SK-N-SH (cell line): ENCODE data around the gene PEPD. TPM values are rescaled to one million over a fixed set of nuclear protein-coding genes. Genes with fewer than 3 reads are reported as not detected.

Experiments used
- CTCF ChIA-PET: fragments of 300-600, 350-600 bp; formaldehyde crosslinking; extraction: SDS; loops from one replicate; lab custom pipeline; 2021; lab: Yijun Ruan, JAX
- POLR2A ChIA-PET: fragments of 350-600 bp; sonication (Branson Sonifier 250); formaldehyde crosslinking; extraction: SDS; loops from one replicate; lab custom pipeline; 2020; ENCODE audit warnings: antibody characterized with exemption, inconsistent platforms; lab: Yijun Ruan, JAX
- DNase-seq: peaks from one replicate; pipeline ENCODE4 v3.0.0; 2012
- H2AFZ ChIP-seq: fragments of 200-600 bp; sonication (generic); 2 replicates; pipeline ENCODE4 v1.8.1; 2016; ENCODE audit warnings: antibody characterized with exemption, mild to moderate bottlenecking, low read depth
- H3F3A ChIP-seq: fragments of 200-600 bp; sonication (generic); replicated peaks from 2 replicates; pipeline ENCODE3; 2016; ENCODE audit warnings: antibody characterized with exemption, mild to moderate bottlenecking; ENCODE audit not compliant: insufficient read depth
- H3K27ac ChIP-seq, 2 experiments: fragments of 200-500 bp in 1 of 2; fragments of 200-600 bp in 1 of 2; sonication (Bioruptor generic) in 1 of 2; sonication (generic), shearing (Covaris generic) in 1 of 2; 2 replicates each; pipeline versions ENCODE4 v1.5.1 to v1.6.1; 2014 to 2016; ENCODE audit warnings: low read depth in 2 of 2, inconsistent platforms in 1 of 2, low read length in 1 of 2, mild to moderate bottlenecking in 1 of 2, mixed read lengths in 1 of 2
- H3K27me3 ChIP-seq: fragments of 200-600 bp; sonication (generic), shearing (Covaris generic); 2 replicates; pipeline ENCODE4 v1.6.1; 2016; ENCODE audit warnings: mixed run types; ENCODE audit not compliant: insufficient read depth
- H3K36me3 ChIP-seq, 2 experiments: fragments of 200-500 bp in 1 of 2; fragments of 200-600 bp in 1 of 2; sonication (Bioruptor generic) in 1 of 2; sonication (generic) in 1 of 2; replicated peaks in 1 of 2; 2 replicates each; pipeline versions ENCODE3 to v1.5.1; 2014 to 2016; ENCODE audit warnings: low read length in 1 of 2, mild to moderate bottlenecking in 1 of 2; ENCODE audit not compliant: insufficient read depth in 2 of 2, control insufficient read depth in 1 of 2
- H3K4me1 ChIP-seq, 2 experiments: fragments of 200-500 bp in 1 of 2; fragments of 200-600 bp in 1 of 2; sonication (Bioruptor generic) in 1 of 2; sonication (generic), shearing (Covaris generic) in 1 of 2; 2 replicates each; pipeline versions ENCODE4 v1.5.1 to v1.6.1; 2014 to 2016; ENCODE audit warnings: low read depth in 1 of 2, low read length in 1 of 2, mixed run types in 1 of 2; ENCODE audit not compliant: insufficient read depth in 2 of 2, control insufficient read depth in 1 of 2
- H3K4me2 ChIP-seq: fragments of 200-600 bp; sonication (generic), shearing (Covaris generic); 2 replicates; pipeline ENCODE4 v1.6.1; 2017; ENCODE audit warnings: mixed run types
- H3K4me3 ChIP-seq, 2 experiments: fragments of 200-500 bp in 1 of 2; fragments of 200-600 bp in 1 of 2; sonication (Bioruptor generic) in 1 of 2; sonication (generic), shearing (Covaris generic) in 1 of 2; 2 replicates each; pipeline versions ENCODE4 v1.5.1 to v1.8.1; 2014 to 2016; ENCODE audit warnings: low read depth in 2 of 2, inconsistent platforms in 1 of 2, low read length in 1 of 2, mild to moderate bottlenecking in 1 of 2, mixed read lengths in 1 of 2, moderate library complexity in 1 of 2
- H3K79me2 ChIP-seq: fragments of 200-600 bp; sonication (generic); 2 replicates; pipeline ENCODE4 v1.8.1; 2017; ENCODE audit warnings: mild to moderate bottlenecking; ENCODE audit not compliant: insufficient read depth
- H3K9ac ChIP-seq: fragments of 200-600 bp; sonication (generic); 2 replicates; pipeline ENCODE4 v1.6.1; 2017; ENCODE audit warnings: mixed run types
- H3K9me2 ChIP-seq: fragments of 200-600 bp; sonication (generic); 2 replicates; pipeline ENCODE4 v1.6.1; 2017; ENCODE audit warnings: mixed run types
- H3K9me3 ChIP-seq: fragments of 200-600 bp; sonication (generic); 2 replicates; pipeline ENCODE4 v1.6.1; 2017; ENCODE audit warnings: mixed run types, mild to moderate bottlenecking, moderate library complexity
- H4K20me1 ChIP-seq: fragments of 200-600 bp; sonication (generic); 2 replicates; pipeline ENCODE4 v1.6.1; 2017; ENCODE audit warnings: mild to moderate bottlenecking, mixed run types; ENCODE audit not compliant: insufficient read depth
- EZH2phosphoT487 ChIP-seq: fragments of 200-600 bp; sonication (generic); IDR thresholded peaks from 2 replicates; pipeline ENCODE4 v1.6.1; 2017; ENCODE audit warnings: low read depth, mixed run types, mild to moderate bottlenecking, antibody characterized with exemption, moderate library complexity, borderline replicate concordance
- FOSL2 ChIP-seq: IDR thresholded peaks from 2 replicates; pipeline ENCODE4 v1.4.0; 2012; ENCODE audit warnings: low read depth, mild to moderate bottlenecking, moderate library complexity, borderline replicate concordance
- GATA2 ChIP-seq: sonication (generic); formaldehyde crosslinking; IDR thresholded peaks from 2 replicates; pipeline ENCODE4 v1.5.0; 2020; ENCODE audit warnings: mild to moderate bottlenecking, missing genetic modification reagents
- NFIC ChIP-seq: IDR thresholded peaks from 2 replicates; pipeline ENCODE4 v1.4.0; 2012; ENCODE audit warnings: borderline replicate concordance
- NRF1 ChIP-seq: IDR thresholded peaks from 2 replicates; pipeline ENCODE4 v1.6.1; 2012; ENCODE audit warnings: low read depth, mild to moderate bottlenecking, low read length
- POLR2AphosphoS5 ChIP-seq: IDR thresholded peaks from 2 replicates; pipeline ENCODE4 v1.6.1; 2012; ENCODE audit warnings: low read depth, low read length
- RAD21 ChIP-seq: IDR thresholded peaks from 2 replicates; pipeline ENCODE4 v1.6.1; 2012; ENCODE audit warnings: mild to moderate bottlenecking, low read length
- RCOR1 ChIP-seq: fragments of 150-350 bp; IDR thresholded peaks from 2 replicates; pipeline ENCODE4 v1.6.1; 2017; ENCODE audit warnings: antibody characterized with exemption, low read length
- RXRA ChIP-seq: IDR thresholded peaks from 2 replicates; pipeline ENCODE4 v1.4.0; 2012; ENCODE audit warnings: low read depth, mild to moderate bottlenecking, borderline replicate concordance
- SIN3A ChIP-seq: IDR thresholded peaks from 2 replicates; pipeline ENCODE4 v1.6.1; 2012; ENCODE audit warnings: low read depth, mild to moderate bottlenecking, low read length, moderate library complexity, borderline replicate concordance
- TCF12 ChIP-seq: IDR thresholded peaks from 2 replicates; pipeline ENCODE4 v1.4.0; 2012
- TEAD4 ChIP-seq: IDR thresholded peaks from 2 replicates; pipeline ENCODE4 v1.4.0; 2012; ENCODE audit warnings: mild to moderate bottlenecking, borderline replicate concordance; ENCODE audit not compliant: insufficient read depth
- YY1 ChIP-seq: IDR thresholded peaks from 2 replicates; pipeline ENCODE4 v1.4.0; 2012; ENCODE audit warnings: low read depth, mild to moderate bottlenecking
- WGBS: methylation state at CpG from one replicate; pipeline ENCODE4 v1.1.6; 2017; ENCODE audit warnings: low lambda C conversion rate; 5-methylcytosine and 5-hydroxymethylcytosine counted together
- polyA plus RNA-seq, 3 experiments: library from polyadenylated mRNA; depleted of rRNA; stranded (reverse); fragments of >200 nt; gene quantifications; 2 replicates each; pipeline ENCODE4 v1.2.3, GENCODE V29; 2012
- TF ChIP-seq, protein P1 (sequence below): IDR thresholded peaks from 2 replicates; pipeline ENCODE4 v1.4.0; 2012; ENCODE audit warnings: low read depth, borderline replicate concordance
- TF ChIP-seq, protein P2 (sequence below): IDR thresholded peaks from 2 replicates; pipeline ENCODE4 v1.4.0; 2012; ENCODE audit warnings: low read depth, borderline replicate concordance
- TF ChIP-seq, protein P3 (sequence below): fragments of 150-350 bp; IDR thresholded peaks from 2 replicates; pipeline ENCODE4 v1.6.1; 2017; ENCODE audit warnings: antibody characterized with exemption, low read length, low read depth, borderline replicate concordance
- TF ChIP-seq, protein P4 (sequence below): IDR thresholded peaks from 2 replicates; pipeline ENCODE4 v1.4.0; 2012; ENCODE audit warnings: low read depth
- TF ChIP-seq, protein P5 (sequence below): IDR thresholded peaks from 2 replicates; pipeline ENCODE4 v1.6.1; 2012; ENCODE audit warnings: mild to moderate bottlenecking, low read depth, low read length, moderate library complexity

The PEPD gene
- polyA plus RNA-seq, 1 of the 3 experiments (the other 2 are of a cell fraction), result 88.9 TPM

DNA sequence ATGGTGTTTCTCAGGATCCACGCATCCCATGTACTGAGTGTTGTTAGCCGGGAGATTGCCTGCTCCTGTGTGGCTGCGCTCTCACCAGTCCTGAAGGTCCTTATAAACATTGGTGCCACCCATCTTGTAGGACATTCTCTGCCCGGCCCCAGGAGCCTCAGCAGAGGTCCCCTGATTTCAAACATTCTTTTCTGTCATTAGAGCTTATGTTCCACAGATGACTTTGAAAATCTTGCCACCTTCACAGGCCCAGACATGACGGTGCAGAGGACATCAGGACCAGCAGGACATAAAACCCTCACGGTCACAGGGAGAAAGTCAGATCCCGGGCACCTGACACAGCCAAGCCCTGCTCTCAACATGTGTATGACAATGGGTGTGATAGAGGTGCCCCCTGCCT, 33.2 kb upstream of the PEPD start:
- Histone ChIP-seq H3K27me3 (no peaks in the 10 kb centered on the region), H3K9me2 (no peaks in the 10 kb centered on the region), H3K27ac (no peak overlapping the region), H4K20me1 (no peaks in the 10 kb centered on the region), H3K36me3 (no peaks in the 10 kb centered on the region), H3K9ac (no peak overlapping the region), H3K4me2 (no peak overlapping the region), H3K9me3 (no peaks in the 10 kb centered on the region), H3K4me1 (no peaks in the 10 kb centered on the region), H3K79me2 (no peaks in the 10 kb centered on the region), H3K4me3 (no peak overlapping the region), H2AFZ (no peak overlapping the region), H3F3A (no peaks in the 10 kb centered on the region)
- TF ChIP-seq TCF12 (no peak), NFIC (no peak), RXRA (no peak), GATA2 (CRISPR knock-in tag) (no peak), SIN3A (no peak), EZH2phosphoT487 (no peak), NRF1 (no peak), RCOR1 (no peak), FOSL2 (no peak), POLR2AphosphoS5 (no peak), RAD21 (no peak)
- TF ChIP-seq, protein P1, sequence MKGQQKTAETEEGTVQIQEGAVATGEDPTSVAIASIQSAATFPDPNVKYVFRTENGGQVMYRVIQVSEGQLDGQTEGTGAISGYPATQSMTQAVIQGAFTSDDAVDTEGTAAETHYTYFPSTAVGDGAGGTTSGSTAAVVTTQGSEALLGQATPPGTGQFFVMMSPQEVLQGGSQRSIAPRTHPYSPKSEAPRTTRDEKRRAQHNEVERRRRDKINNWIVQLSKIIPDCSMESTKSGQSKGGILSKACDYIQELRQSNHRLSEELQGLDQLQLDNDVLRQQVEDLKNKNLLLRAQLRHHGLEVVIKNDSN, result no peak
- TF ChIP-seq, protein P2, sequence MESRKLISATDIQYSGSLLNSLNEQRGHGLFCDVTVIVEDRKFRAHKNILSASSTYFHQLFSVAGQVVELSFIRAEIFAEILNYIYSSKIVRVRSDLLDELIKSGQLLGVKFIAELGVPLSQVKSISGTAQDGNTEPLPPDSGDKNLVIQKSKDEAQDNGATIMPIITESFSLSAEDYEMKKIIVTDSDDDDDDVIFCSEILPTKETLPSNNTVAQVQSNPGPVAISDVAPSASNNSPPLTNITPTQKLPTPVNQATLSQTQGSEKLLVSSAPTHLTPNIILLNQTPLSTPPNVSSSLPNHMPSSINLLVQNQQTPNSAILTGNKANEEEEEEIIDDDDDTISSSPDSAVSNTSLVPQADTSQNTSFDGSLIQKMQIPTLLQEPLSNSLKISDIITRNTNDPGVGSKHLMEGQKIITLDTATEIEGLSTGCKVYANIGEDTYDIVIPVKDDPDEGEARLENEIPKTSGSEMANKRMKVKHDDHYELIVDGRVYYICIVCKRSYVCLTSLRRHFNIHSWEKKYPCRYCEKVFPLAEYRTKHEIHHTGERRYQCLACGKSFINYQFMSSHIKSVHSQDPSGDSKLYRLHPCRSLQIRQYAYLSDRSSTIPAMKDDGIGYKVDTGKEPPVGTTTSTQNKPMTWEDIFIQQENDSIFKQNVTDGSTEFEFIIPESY, result no peak
- TF ChIP-seq, protein P3, sequence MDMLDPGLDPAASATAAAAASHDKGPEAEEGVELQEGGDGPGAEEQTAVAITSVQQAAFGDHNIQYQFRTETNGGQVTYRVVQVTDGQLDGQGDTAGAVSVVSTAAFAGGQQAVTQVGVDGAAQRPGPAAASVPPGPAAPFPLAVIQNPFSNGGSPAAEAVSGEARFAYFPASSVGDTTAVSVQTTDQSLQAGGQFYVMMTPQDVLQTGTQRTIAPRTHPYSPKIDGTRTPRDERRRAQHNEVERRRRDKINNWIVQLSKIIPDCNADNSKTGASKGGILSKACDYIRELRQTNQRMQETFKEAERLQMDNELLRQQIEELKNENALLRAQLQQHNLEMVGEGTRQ, result no peak
- TF ChIP-seq, protein P4, sequence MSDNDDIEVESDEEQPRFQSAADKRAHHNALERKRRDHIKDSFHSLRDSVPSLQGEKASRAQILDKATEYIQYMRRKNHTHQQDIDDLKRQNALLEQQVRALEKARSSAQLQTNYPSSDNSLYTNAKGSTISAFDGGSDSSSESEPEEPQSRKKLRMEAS, result no peak
- 50% methylated on average over 7 of the region's 7 CpGs for WGBS
- no peak for DNase-seq
- POLR2A ChIA-PET, result no interaction called here
- CTCF ChIA-PET, result interaction anchor here (0.6 kb wide), 1 partner anchor 11 kb away, joined by 3 read pairs; no protein-coding TSS in a partner anchor

DNA sequence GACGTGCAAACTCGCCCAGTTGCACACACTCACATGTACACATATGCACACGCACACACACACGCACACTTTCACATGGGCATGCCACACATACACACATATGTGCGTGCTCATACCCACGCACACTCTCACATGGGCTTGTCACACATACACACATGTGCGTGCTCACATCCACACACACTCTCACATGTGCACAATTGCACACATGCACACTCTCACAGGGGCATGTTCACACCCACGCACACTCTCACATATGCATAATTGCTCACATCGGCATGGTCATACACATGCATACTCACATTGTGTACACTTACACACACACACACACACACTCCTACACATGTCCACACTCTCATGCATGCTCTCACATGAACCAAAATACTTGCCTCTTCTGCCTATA, 32.8 kb upstream of the PEPD start:
- H4K20me1 ChIP-seq, result no peaks in the 10 kb centered on the region
- H3K36me3 ChIP-seq, result no peaks in the 10 kb centered on the region
- H3K4me3 ChIP-seq, result no peak overlapping the region
- H3K27ac ChIP-seq, result no peak overlapping the region
- CTCF ChIA-PET, result no interaction called here
- no peaks in the 10 kb centered on the region for H3K4me1 ChIP-seq
- no peaks in the 10 kb centered on the region for H3K9me3 ChIP-seq
- no peaks in the 10 kb centered on the region for H3K27me3 ChIP-seq
- H3K9me2 ChIP-seq, result no peaks in the 10 kb centered on the region
- no peak for DNase-seq
- 54% methylated on average over 9 of the region's 9 CpGs for whole genome bisulfite sequencing
- no peak overlapping the region for H3K4me2 ChIP-seq
- no peaks in the 10 kb centered on the region for H3F3A ChIP-seq
- POLR2A ChIA-PET, result no interaction called here
- H3K9ac ChIP-seq, result no peak overlapping the region
- no peak overlapping the region for H2AFZ ChIP-seq
- H3K79me2 ChIP-seq, result no peaks in the 10 kb centered on the region
- TF ChIP-seq, protein P4, result no peak
- TF ChIP-seq RXRA (no peak), RCOR1 (no peak), TEAD4 (no peak), YY1 (no peak)
- TF ChIP-seq, protein P3, result no peak
- TF ChIP-seq, protein P1, result no peak
- TF ChIP-seq, protein P5, sequence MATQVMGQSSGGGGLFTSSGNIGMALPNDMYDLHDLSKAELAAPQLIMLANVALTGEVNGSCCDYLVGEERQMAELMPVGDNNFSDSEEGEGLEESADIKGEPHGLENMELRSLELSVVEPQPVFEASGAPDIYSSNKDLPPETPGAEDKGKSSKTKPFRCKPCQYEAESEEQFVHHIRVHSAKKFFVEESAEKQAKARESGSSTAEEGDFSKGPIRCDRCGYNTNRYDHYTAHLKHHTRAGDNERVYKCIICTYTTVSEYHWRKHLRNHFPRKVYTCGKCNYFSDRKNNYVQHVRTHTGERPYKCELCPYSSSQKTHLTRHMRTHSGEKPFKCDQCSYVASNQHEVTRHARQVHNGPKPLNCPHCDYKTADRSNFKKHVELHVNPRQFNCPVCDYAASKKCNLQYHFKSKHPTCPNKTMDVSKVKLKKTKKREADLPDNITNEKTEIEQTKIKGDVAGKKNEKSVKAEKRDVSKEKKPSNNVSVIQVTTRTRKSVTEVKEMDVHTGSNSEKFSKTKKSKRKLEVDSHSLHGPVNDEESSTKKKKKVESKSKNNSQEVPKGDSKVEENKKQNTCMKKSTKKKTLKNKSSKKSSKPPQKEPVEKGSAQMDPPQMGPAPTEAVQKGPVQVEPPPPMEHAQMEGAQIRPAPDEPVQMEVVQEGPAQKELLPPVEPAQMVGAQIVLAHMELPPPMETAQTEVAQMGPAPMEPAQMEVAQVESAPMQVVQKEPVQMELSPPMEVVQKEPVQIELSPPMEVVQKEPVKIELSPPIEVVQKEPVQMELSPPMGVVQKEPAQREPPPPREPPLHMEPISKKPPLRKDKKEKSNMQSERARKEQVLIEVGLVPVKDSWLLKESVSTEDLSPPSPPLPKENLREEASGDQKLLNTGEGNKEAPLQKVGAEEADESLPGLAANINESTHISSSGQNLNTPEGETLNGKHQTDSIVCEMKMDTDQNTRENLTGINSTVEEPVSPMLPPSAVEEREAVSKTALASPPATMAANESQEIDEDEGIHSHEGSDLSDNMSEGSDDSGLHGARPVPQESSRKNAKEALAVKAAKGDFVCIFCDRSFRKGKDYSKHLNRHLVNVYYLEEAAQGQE, result no peak
